HCT116 (cell line): ENCODE measurements around the gene DNAJC16. TPM values are rescaled to one million over a fixed set of nuclear protein-coding genes. Genes with fewer than 3 reads are reported as not detected.

Experiments
- ATAC-seq: fragments of 200-7000 bp; cut with Tn5 transposase; 2 replicates; pipeline ENCODE4 v1.9.1; 2020; ENCODE audit warnings: mild to moderate bottlenecking, moderate library complexity
- BruUV-seq: library from RNA; stranded (reverse); fragments of 400-500 nt; replicated peaks from 2 replicates; lab custom pipeline; 2021; lab: Mats Ljungman, UMichigan
- CTCF ChIA-PET: fragments of 300-600 bp; sonication (Branson Sonifier 250); formaldehyde crosslinking; loops from one replicate; lab custom pipeline; 2021; ENCODE audit warnings: antibody characterized with exemption; lab: Charles Lee
- POLR2A ChIA-PET: fragments of 300-600, 350-600 bp; sonication (Branson Sonifier 250); formaldehyde crosslinking; loops from one replicate; lab custom pipeline; 2021; ENCODE audit warnings: antibody characterized with exemption; lab: Charles Lee
- RAD21 ChIA-PET, 2 experiments: fragments of 300-600 bp; sonication (Branson Sonifier 250); formaldehyde crosslinking; loops; one replicate each; lab custom pipeline; 2023; ENCODE audit warnings: low total read pairs in 2 of 2; ENCODE audit not compliant: uncharacterized antibody in 2 of 2, unreplicated experiment in 2 of 2, low non-redundant PET in 1 of 2; lab: Charles Lee
- DNase-seq: peaks from one replicate; pipeline ENCODE4 v3.0.0-alpha.2; 2010; ENCODE audit warnings: low read depth, low spot score
- H2AFZ ChIP-seq: fragments of 200-600 bp; shearing (Covaris generic), sonication (generic); 2 replicates; pipeline ENCODE4 v1.6.1; 2017; ENCODE audit warnings: low read depth, mixed run types, mixed read lengths, antibody characterized with exemption, low read length; ENCODE audit not compliant: poor library complexity, severe bottlenecking
- H3K27ac ChIP-seq: 2 replicates; pipeline ENCODE4 v1.5.1; 2012; ENCODE audit warnings: low read depth, low read length
- H3K27me3 ChIP-seq: fragments of 200-600 bp; sonication (generic); 2 replicates; pipeline ENCODE4 v1.6.1; 2016; ENCODE audit warnings: mixed run types, low read length, mixed read lengths; ENCODE audit not compliant: insufficient read depth
- H3K36me3 ChIP-seq, 2 experiments: fragments of 200-500 bp in 1 of 2; fragments of 200-600 bp in 1 of 2; sonication (Bioruptor generic) in 1 of 2; sonication (generic) in 1 of 2; 2 replicates each; pipeline versions ENCODE4 v1.5.1 to v1.6.1; 2014 to 2016; ENCODE audit warnings: low read length in 2 of 2, inconsistent platforms in 1 of 2, mixed read lengths in 1 of 2, mixed run types in 1 of 2; ENCODE audit not compliant: insufficient read depth in 2 of 2, control insufficient read depth in 1 of 2
- H3K4me1 ChIP-seq, 2 experiments: fragments of 200-600 bp in 1 of 2; sonication (generic) in 1 of 2; 2 replicates each; pipeline versions ENCODE4 v1.5.1 to v1.6.1; 2012 to 2017; ENCODE audit warnings: low read length in 2 of 2, inconsistent platforms in 1 of 2, mild to moderate bottlenecking in 1 of 2, mixed read lengths in 1 of 2, mixed run types in 1 of 2, moderate library complexity in 1 of 2; ENCODE audit not compliant: insufficient read depth in 2 of 2, control insufficient read depth in 1 of 2
- H3K4me2 ChIP-seq: fragments of 200-600 bp; sonication (generic); 2 replicates; pipeline ENCODE4 v1.6.1; 2017; ENCODE audit warnings: mixed run types, low read length, mixed read lengths
- H3K4me3 ChIP-seq, 2 experiments: fragments of 200-600 bp in 1 of 2; sonication (generic) in 1 of 2; replicated peaks in 1 of 2; 2 replicates each; pipeline ENCODE4 v1.5.1; 2011 to 2016; ENCODE audit warnings: low read length in 2 of 2, control low read depth in 1 of 2, low read depth in 1 of 2, mild to moderate bottlenecking in 1 of 2, mixed read lengths in 1 of 2, mixed run types in 1 of 2
- H3K79me2 ChIP-seq: fragments of 200-600 bp; sonication (generic); 2 replicates; pipeline ENCODE4 v1.6.1; 2017; ENCODE audit warnings: mild to moderate bottlenecking, mixed run types, low read length, moderate library complexity, mixed read lengths; ENCODE audit not compliant: insufficient read depth
- H3K9ac ChIP-seq: fragments of 200-600 bp; sonication (generic); 2 replicates; pipeline ENCODE4 v1.6.1; 2016; ENCODE audit warnings: low read length, mixed read lengths
- H3K9me2 ChIP-seq: fragments of 200-600 bp; sonication (generic), shearing (Covaris generic); 2 replicates; pipeline ENCODE4 v1.6.1; 2017; ENCODE audit warnings: mixed run types, mild to moderate bottlenecking, moderate library complexity; ENCODE audit not compliant: insufficient read depth
- H3K9me3 ChIP-seq, 2 experiments: fragments of 200-500 bp in 1 of 2; fragments of 200-600 bp in 1 of 2; sonication (Bioruptor generic) in 1 of 2; sonication (generic) in 1 of 2; 2 replicates each; pipeline ENCODE4 v1.6.1; 2014 to 2017; ENCODE audit warnings: low read length in 2 of 2, mixed read lengths in 2 of 2, inconsistent platforms in 1 of 2, low read depth in 1 of 2, mild to moderate bottlenecking in 1 of 2, mixed run types in 1 of 2, moderate library complexity in 1 of 2; ENCODE audit not compliant: control insufficient read depth in 1 of 2, insufficient read depth in 1 of 2
- H4K20me1 ChIP-seq: fragments of 200-600 bp; sonication (generic), shearing (Covaris generic); 2 replicates; pipeline ENCODE4 v1.6.1; 2017; ENCODE audit warnings: mixed run types, mild to moderate bottlenecking, moderate library complexity; ENCODE audit not compliant: insufficient read depth
- CEBPB ChIP-seq: IDR thresholded peaks from 2 replicates; pipeline ENCODE4 v1.6.1; 2012; ENCODE audit warnings: low read depth
- EGR1 ChIP-seq: IDR thresholded peaks from 2 replicates; pipeline ENCODE4 v1.6.1; 2012; ENCODE audit warnings: low read depth
- EZH2phosphoT487 ChIP-seq: fragments of 200-600 bp; IDR thresholded peaks from 2 replicates; pipeline ENCODE4 v1.6.1; 2018; ENCODE audit warnings: antibody characterized with exemption, borderline replicate concordance
- SP1 ChIP-seq: IDR thresholded peaks from 2 replicates; pipeline ENCODE4 v1.6.1; 2012; ENCODE audit warnings: low read depth
- SRF ChIP-seq: IDR thresholded peaks from 2 replicates; pipeline ENCODE4 v1.6.1; 2012; ENCODE audit warnings: low read depth
- YY1 ChIP-seq: IDR thresholded peaks from 2 replicates; pipeline ENCODE4 v1.6.1; 2011; ENCODE audit warnings: low read length, low read depth, moderate library complexity, mild to moderate bottlenecking; ENCODE audit not compliant: insufficient replicate concordance; ENCODE audit errors: extremely low read depth
- ZBTB33 ChIP-seq: IDR thresholded peaks from 2 replicates; pipeline ENCODE4 v1.6.1; 2011; ENCODE audit warnings: mild to moderate bottlenecking, low read length, moderate library complexity; ENCODE audit not compliant: insufficient replicate concordance; ENCODE audit errors: extremely low read depth
- ZFX ChIP-seq: fragments of 450-650 bp; IDR thresholded peaks from 2 replicates; pipeline ENCODE4 v1.6.1; 2017
- intact Hi-C: fragments of 100-400 bp; cut with micrococcal nuclease; formaldehyde crosslinking; loops from 2 replicates; pipeline ENCODE4 v1.10.0; 2022
- total RNA-seq: library from RNA; stranded (reverse); gene quantifications from one replicate; pipeline ENCODE4 v1.2.1, GENCODE V29; 2021; ENCODE audit not compliant: unreplicated experiment

Gene DNAJC16
- total RNA-seq, 1 experiment from 2014 or later: 20.6 TPM

- Histone ChIP-seq H3K4me2 (no peak overlapping the region), H3K4me3 (no peak overlapping the region), H3K4me1 (no peaks in the 10 kb centered on the region), H3K27ac (no peak overlapping the region), H2AFZ (no peak overlapping the region), H3K27me3 (no peaks in the 10 kb centered on the region), H3K9ac (no peak overlapping the region), H3K9me2 (no peaks in the 10 kb centered on the region), H3K36me3 (peaks cover 32 to 37% of the 10 kb centered on the region in 2 experiments; a peak in 3 of 4 replicates), H3K79me2 (no peaks in the 10 kb centered on the region), H3K9me3 (no peaks in the 10 kb centered on the region), H4K20me1 (0 out of 2 replicates have a peak, but pooled peaks cover 3% of the 10 kb centered on the region)
- TF ChIP-seq YY1 (no peak), EGR1 (no peak), ZBTB33 (no peak), CEBPB (no peak), SP1 (no peak), SRF (no peak), EZH2phosphoT487 (no peak), ZFX (no peak)
- DNase-seq (no peak), ATAC-seq (no peak)
- ChIA-PET POLR2A (no interaction called here), CTCF (no interaction called here), RAD21 (no interaction called here)
- no TSS peak for BruUV-seq
- intact Hi-C loops: no loop called here
Observed at GRCh38 chr1:15540186-15540585, 13.5 kb downstream of the DNAJC16 start.
